ENCODE measurements around the gene HEPACAM. TPM values are rescaled to one million over a fixed set of nuclear protein-coding genes. Genes with fewer than 3 reads are reported as not detected.

Gene HEPACAM
- total RNA-seq, 1 experiment from 2014 or later = 0.11 TPM

DNA sequence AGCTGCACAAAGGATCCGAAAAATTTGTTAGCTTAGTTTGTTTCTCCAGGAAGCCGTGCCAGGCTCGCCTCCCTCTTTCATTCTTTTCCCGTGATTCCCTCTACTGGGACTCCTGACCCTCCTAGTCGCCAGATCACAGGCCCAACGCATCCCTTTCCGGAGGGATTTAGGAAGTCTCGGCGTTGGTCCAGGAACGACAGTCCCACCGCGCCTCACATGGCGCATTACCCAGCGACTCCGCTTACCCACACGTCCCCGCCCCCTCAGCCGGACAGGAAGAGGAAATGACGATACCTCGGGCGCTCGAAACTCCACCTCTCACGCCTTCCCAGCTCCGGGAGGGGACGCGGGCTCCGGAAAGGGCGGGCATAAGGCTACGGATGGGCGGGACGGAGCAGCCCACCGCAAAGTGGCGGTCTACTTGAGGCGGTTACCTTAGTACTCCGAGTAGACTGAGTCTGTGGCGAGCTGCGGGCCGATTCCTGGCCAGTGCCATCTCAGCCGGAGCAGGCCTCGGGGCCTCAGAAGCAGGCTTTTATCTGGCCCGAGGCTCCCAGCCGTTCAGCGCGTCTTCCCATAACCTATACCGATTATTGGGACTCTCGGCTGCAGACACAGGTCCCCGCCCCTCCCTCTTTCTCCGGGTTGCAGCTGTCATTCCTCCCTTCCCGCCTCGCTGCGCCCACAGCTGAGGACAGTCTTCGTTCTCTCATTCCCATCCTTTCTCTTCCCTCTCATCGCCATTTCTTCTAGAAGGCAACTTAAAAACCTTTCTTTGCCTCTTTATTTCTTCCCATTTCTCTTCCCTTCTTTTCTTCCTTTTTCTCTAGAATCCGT, 18.1 kb upstream of the HEPACAM start, which contains the start of gene CCDC15:
CCDC15 (plus strand) TSS at position 450 of the 837 bp plus-strand sequence. CDS start 531 bp downstream, outside the sequence.
- Histone ChIP-seq H3K4me1 (ENCODE audit: insufficient read depth, low read length) (peaks cover 24% of the 10 kb centered on the region), H3K9me3 (ENCODE audit: low read length) (no peaks in the 10 kb centered on the region), H3K27me3 (ENCODE audit: low read length) (no peaks in the 10 kb centered on the region), H3K4me2 (ENCODE audit: low read length) (peak within 1 kb of the TSS; percentile 97), H3K4me3 (ENCODE audit: low read length) (peak within 1 kb of the TSS; percentile 76), H3K9me2 (replicated peaks; ENCODE audit: low read length) (no peaks in the 10 kb centered on the region), H3K9ac (ENCODE audit: low read length) (peak within 1 kb of the TSS; percentile 86), H3K36me3 (ENCODE audit: low read depth, low read length) (no peaks in the 10 kb centered on the region), H3F3A (ENCODE audit: low read length, unreplicated experiment) (no peaks in the 10 kb centered on the region), H2AFZ (ENCODE audit: low read length) (peak within 1 kb of the TSS; percentile 92), H3K79me2 (ENCODE audit: low read length) (peaks cover 13% of the 10 kb centered on the region), H4K20me1 (ENCODE audit: low read length) (no peaks in the 10 kb centered on the region), H3K27ac (ENCODE audit: low read length) (peak within 1 kb of the TSS; percentile 70)
- DNase-seq = peak; percentile 99
- intact Hi-C loops (cut with micrococcal nuclease) = loop anchor here (1.0 to 5.0 kb wide), 4 partner anchors 54 to 332 kb away; partner anchors contain the start of gene TBRG1
- CTCF ChIA-PET = interaction anchor here (1.2 to 2.1 kb wide), 3 partner anchors 56 to 117 kb away, joined by 4 to 12 read pairs (median 8); partner anchors contain the start of gene ROBO4
- TSS peak; percentile 71 for BruUV-seq (replicated peaks)
- TF ChIP-seq, protein P1, sequence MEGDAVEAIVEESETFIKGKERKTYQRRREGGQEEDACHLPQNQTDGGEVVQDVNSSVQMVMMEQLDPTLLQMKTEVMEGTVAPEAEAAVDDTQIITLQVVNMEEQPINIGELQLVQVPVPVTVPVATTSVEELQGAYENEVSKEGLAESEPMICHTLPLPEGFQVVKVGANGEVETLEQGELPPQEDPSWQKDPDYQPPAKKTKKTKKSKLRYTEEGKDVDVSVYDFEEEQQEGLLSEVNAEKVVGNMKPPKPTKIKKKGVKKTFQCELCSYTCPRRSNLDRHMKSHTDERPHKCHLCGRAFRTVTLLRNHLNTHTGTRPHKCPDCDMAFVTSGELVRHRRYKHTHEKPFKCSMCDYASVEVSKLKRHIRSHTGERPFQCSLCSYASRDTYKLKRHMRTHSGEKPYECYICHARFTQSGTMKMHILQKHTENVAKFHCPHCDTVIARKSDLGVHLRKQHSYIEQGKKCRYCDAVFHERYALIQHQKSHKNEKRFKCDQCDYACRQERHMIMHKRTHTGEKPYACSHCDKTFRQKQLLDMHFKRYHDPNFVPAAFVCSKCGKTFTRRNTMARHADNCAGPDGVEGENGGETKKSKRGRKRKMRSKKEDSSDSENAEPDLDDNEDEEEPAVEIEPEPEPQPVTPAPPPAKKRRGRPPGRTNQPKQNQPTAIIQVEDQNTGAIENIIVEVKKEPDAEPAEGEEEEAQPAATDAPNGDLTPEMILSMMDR (conservative IDR thresholded peaks at IDR 0.05; ENCODE audit: low read depth, low read length) = no peak
- no peak for TF ChIP-seq EZH2 (IDR thresholded peaks at IDR 0.05; ENCODE audit: low read length, unreplicated experiment)
- TF ChIP-seq EZH2phosphoT487 (IDR thresholded peaks at IDR 0.05; ENCODE audit: borderline replicate concordance, low read length) = no peak
- POLR2A ChIA-PET (ENCODE audit: unreplicated experiment) = interaction anchor here (0.6 to 1.4 kb wide), 6 partner anchors 38 to 78 kb away, joined by 3 to 10 read pairs (median 6); no protein-coding TSS in a partner anchor
- ATAC-seq = peak; percentile 97

DNA sequence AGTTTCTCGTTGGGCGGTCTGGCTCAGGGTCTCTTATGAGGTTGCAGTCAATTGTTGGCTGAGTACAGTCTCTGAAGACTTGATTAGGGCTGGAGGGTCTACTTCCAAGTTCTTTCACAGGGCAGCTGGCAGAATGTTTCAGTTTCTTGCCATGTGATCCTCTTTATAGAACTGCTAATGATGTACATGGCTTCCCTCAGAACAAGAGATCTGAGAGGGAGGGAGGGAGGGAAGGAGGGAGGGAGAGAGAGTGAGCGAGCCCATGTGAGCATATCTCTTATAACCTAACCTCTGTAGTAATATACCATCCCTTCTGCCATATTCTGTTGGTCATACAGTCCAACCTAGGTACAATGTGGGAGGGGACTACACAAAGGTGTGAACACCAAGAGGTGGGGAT, 15.5 kb upstream of the HEPACAM start:
- Histone ChIP-seq H3K4me1 (ENCODE audit: insufficient read depth, low read length) (peaks cover 28% of the 10 kb centered on the region), H3K9me2 (replicated peaks; ENCODE audit: low read length) (no peaks in the 10 kb centered on the region), H4K20me1 (ENCODE audit: low read length) (no peaks in the 10 kb centered on the region), H3K9ac (ENCODE audit: low read length) (no peak overlapping the region), H3K79me2 (ENCODE audit: low read length) (peaks cover 13% of the 10 kb centered on the region), H3K36me3 (ENCODE audit: low read depth, low read length) (no peaks in the 10 kb centered on the region), H3K27ac (ENCODE audit: low read length) (no peak overlapping the region), H3F3A (ENCODE audit: low read length, unreplicated experiment) (no peaks in the 10 kb centered on the region), H3K9me3 (ENCODE audit: low read length) (no peaks in the 10 kb centered on the region), H3K27me3 (ENCODE audit: low read length) (no peaks in the 10 kb centered on the region), H3K4me2 (ENCODE audit: low read length) (no peak overlapping the region), H3K4me3 (ENCODE audit: low read length) (no peak overlapping the region), H2AFZ (ENCODE audit: low read length) (no peak overlapping the region)
- ATAC-seq (no peak), DNase-seq (no peak)
- BruUV-seq (replicated peaks) = no TSS peak
- TF ChIP-seq, protein P1 (conservative IDR thresholded peaks at IDR 0.05; ENCODE audit: low read depth, low read length) = no peak
- TF ChIP-seq EZH2phosphoT487 (IDR thresholded peaks at IDR 0.05; ENCODE audit: borderline replicate concordance, low read length) = no peak
- no peak for TF ChIP-seq EZH2 (IDR thresholded peaks at IDR 0.05; ENCODE audit: low read length, unreplicated experiment)
- ChIA-PET POLR2A (ENCODE audit: unreplicated experiment) (no interaction called here), CTCF (no interaction called here)
- intact Hi-C loops (cut with micrococcal nuclease) = loop anchor here (5.0 kb wide), 1 partner anchor 329 kb away; the partner anchor contains the start of gene TBRG1

Data from PC-3 (cell line).